ENCODE results near the gene CRYGA.
A peak's percentile ranks its signal among the peaks of the same experiment; 100 is the strongest.

CRYGA gene

GRCh38 chr2:208156439-208156838, 7.0 kb downstream of the CRYGA start:
- Histone ChIP-seq H3K79me1 (ENCODE audit: low read length) (no peaks in the 10 kb centered on the region), H3K9ac (ENCODE audit: low read length) (no peak overlapping the region), H2AK5ac (ENCODE audit: low read length) (no peak overlapping the region), H3K79me2 (ENCODE audit: control insufficient read depth, insufficient read depth, low read length, poor library complexity) (no peaks in the 10 kb centered on the region), H3K9me3 (ENCODE audit: insufficient read depth, low read depth, low read length) (no peaks in the 10 kb centered on the region), H2AFZ (ENCODE audit: insufficient read depth, low read length, poor library complexity) (no peak overlapping the region), H3K4me1 (ENCODE audit: control insufficient read depth in 1 of 2, insufficient read depth in 2 of 2, low read length in 2 of 2) (no peaks in the 10 kb centered on the region), H3K27me3 (ENCODE audit: insufficient read depth, low read length) (no peaks in the 10 kb centered on the region), H3K4me2 (ENCODE audit: low read length) (no peak overlapping the region), H3K4me3 (ENCODE audit: low read depth, low read length) (no peak overlapping the region), H2BK12ac (ENCODE audit: low read length) (no peak overlapping the region), H3K36me3 (ENCODE audit: control insufficient read depth in 1 of 2, insufficient read depth in 2 of 2, low read length in 2 of 2) (no peaks in the 10 kb centered on the region), H3K27ac (ENCODE audit: low read depth, low read length) (no peak overlapping the region), H2BK120ac (ENCODE audit: insufficient read depth, low read length, poor library complexity) (no peak overlapping the region), H3K14ac (ENCODE audit: low read length) (no peak overlapping the region), H3K4ac (ENCODE audit: low read depth, low read length) (no peak overlapping the region), H3K23ac (ENCODE audit: low read length) (no peak overlapping the region), H4K8ac (ENCODE audit: low read depth, low read length) (no peak overlapping the region), H3K18ac (ENCODE audit: low read length) (no peak overlapping the region), H4K91ac (ENCODE audit: low read depth, low read length) (no peak overlapping the region), H4K12ac (ENCODE audit: low read depth, low read length) (no peak overlapping the region), H2BK5ac (ENCODE audit: low read depth, low read length, poor library complexity) (no peak overlapping the region)
- no CpG with 5 or more reads among the region's 2 CpGs for WGBS (ENCODE audit: extremely low coverage, insufficient coverage, insufficient read length)
- no peak for DNase-seq

DNA sequence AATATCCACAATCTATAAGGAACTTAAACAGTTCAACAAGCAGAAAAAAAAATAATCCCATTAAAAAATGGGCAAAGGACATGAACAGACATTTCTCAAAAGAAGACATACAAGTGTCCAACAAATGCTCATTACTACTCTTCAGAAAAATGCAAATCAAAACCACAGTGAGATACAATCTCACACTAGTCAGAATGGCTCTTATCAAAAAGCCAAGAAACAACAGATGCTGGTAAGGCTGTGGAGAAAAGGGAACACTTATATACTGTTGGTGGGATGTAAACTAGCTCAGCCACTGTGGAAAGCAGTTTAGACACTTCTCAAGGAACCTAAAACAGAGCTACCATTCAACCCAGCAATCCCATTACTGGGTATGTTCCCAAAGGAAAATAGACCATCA, 10.2 kb downstream of the CRYGA start:
- peak in 1 of 2 donors; percentile 29 for DNase-seq
- Histone ChIP-seq H3K36me3 (ENCODE audit: control insufficient read depth in 1 of 2, insufficient read depth in 2 of 2, low read length in 2 of 2) (no peaks in the 10 kb centered on the region), H3K14ac (ENCODE audit: low read length) (no peak overlapping the region), H2BK5ac (ENCODE audit: low read depth, low read length, poor library complexity) (no peak overlapping the region), H2AFZ (ENCODE audit: insufficient read depth, low read length, poor library complexity) (no peak overlapping the region), H2AK5ac (ENCODE audit: low read length) (no peak overlapping the region), H4K8ac (ENCODE audit: low read depth, low read length) (no peak overlapping the region), H3K27me3 (ENCODE audit: insufficient read depth, low read length) (no peaks in the 10 kb centered on the region), H4K91ac (ENCODE audit: low read depth, low read length) (no peak overlapping the region), H3K9me3 (ENCODE audit: insufficient read depth, low read depth, low read length) (no peaks in the 10 kb centered on the region), H2BK120ac (ENCODE audit: insufficient read depth, low read length, poor library complexity) (no peak overlapping the region), H3K4me1 (ENCODE audit: control insufficient read depth in 1 of 2, insufficient read depth in 2 of 2, low read length in 2 of 2) (no peaks in the 10 kb centered on the region), H3K79me1 (ENCODE audit: low read length) (no peaks in the 10 kb centered on the region), H2BK12ac (ENCODE audit: low read length) (no peak overlapping the region), H3K4me3 (ENCODE audit: low read depth, low read length) (no peak overlapping the region), H3K4ac (ENCODE audit: low read depth, low read length) (no peak overlapping the region), H3K18ac (ENCODE audit: low read length) (no peak overlapping the region), H3K79me2 (ENCODE audit: control insufficient read depth, insufficient read depth, low read length, poor library complexity) (no peaks in the 10 kb centered on the region), H3K27ac (ENCODE audit: low read depth, low read length) (no peak overlapping the region), H3K9ac (ENCODE audit: low read length) (no peak overlapping the region), H4K12ac (ENCODE audit: low read depth, low read length) (no peak overlapping the region), H3K4me2 (ENCODE audit: low read length) (no peak overlapping the region), H3K23ac (ENCODE audit: low read length) (no peak overlapping the region)

- Histone ChIP-seq H4K91ac (ENCODE audit: low read depth, low read length) (no peak overlapping the region), H4K12ac (ENCODE audit: low read depth, low read length) (no peak overlapping the region), H3K9me3 (ENCODE audit: insufficient read depth, low read depth, low read length) (no peaks in the 10 kb centered on the region), H2BK12ac (ENCODE audit: low read length) (no peak overlapping the region), H3K79me1 (ENCODE audit: low read length) (no peaks in the 10 kb centered on the region), H2AFZ (ENCODE audit: insufficient read depth, low read length, poor library complexity) (no peak overlapping the region), H3K4me1 (ENCODE audit: control insufficient read depth in 1 of 2, insufficient read depth in 2 of 2, low read length in 2 of 2) (no peaks in the 10 kb centered on the region), H3K79me2 (ENCODE audit: control insufficient read depth, insufficient read depth, low read length, poor library complexity) (no peaks in the 10 kb centered on the region), H2BK120ac (ENCODE audit: insufficient read depth, low read length, poor library complexity) (no peak overlapping the region), H2AK5ac (ENCODE audit: low read length) (no peak overlapping the region), H3K4me2 (ENCODE audit: low read length) (no peak overlapping the region), H3K18ac (ENCODE audit: low read length) (no peak overlapping the region), H3K9ac (ENCODE audit: low read length) (no peak overlapping the region), H2BK5ac (ENCODE audit: low read depth, low read length, poor library complexity) (no peak overlapping the region), H3K4ac (ENCODE audit: low read depth, low read length) (no peak overlapping the region), H3K23ac (ENCODE audit: low read length) (no peak overlapping the region), H3K36me3 (ENCODE audit: control insufficient read depth in 1 of 2, insufficient read depth in 2 of 2, low read length in 2 of 2) (no peaks in the 10 kb centered on the region), H3K4me3 (ENCODE audit: low read depth, low read length) (no peak overlapping the region), H3K27ac (ENCODE audit: low read depth, low read length) (no peak overlapping the region), H4K8ac (ENCODE audit: low read depth, low read length) (no peak overlapping the region), H3K14ac (ENCODE audit: low read length) (no peak overlapping the region), H3K27me3 (ENCODE audit: insufficient read depth, low read length) (no peaks in the 10 kb centered on the region)
- WGBS (ENCODE audit: extremely low coverage, insufficient coverage, insufficient read length) = no CpG with 5 or more reads among the region's 1 CpG
- no peak for DNase-seq
Measured at GRCh38 chr2:208150956-208151355, 12.4 kb downstream of the CRYGA start.

- Histone ChIP-seq H2BK120ac (ENCODE audit: insufficient read depth, low read length, poor library complexity) (no peak overlapping the region), H3K36me3 (ENCODE audit: control insufficient read depth in 1 of 2, insufficient read depth in 2 of 2, low read length in 2 of 2) (no peaks in the 10 kb centered on the region), H4K12ac (ENCODE audit: low read depth, low read length) (no peak overlapping the region), H3K18ac (ENCODE audit: low read length) (no peak overlapping the region), H3K79me1 (ENCODE audit: low read length) (no peaks in the 10 kb centered on the region), H3K4me2 (ENCODE audit: low read length) (no peak overlapping the region), H2BK12ac (ENCODE audit: low read length) (no peak overlapping the region), H4K91ac (ENCODE audit: low read depth, low read length) (no peak overlapping the region), H3K4me1 (ENCODE audit: control insufficient read depth in 1 of 2, insufficient read depth in 2 of 2, low read length in 2 of 2) (no peaks in the 10 kb centered on the region), H3K23ac (ENCODE audit: low read length) (no peak overlapping the region), H4K8ac (ENCODE audit: low read depth, low read length) (no peak overlapping the region), H3K14ac (ENCODE audit: low read length) (no peak overlapping the region), H3K9me3 (ENCODE audit: insufficient read depth, low read depth, low read length) (no peaks in the 10 kb centered on the region), H3K4ac (ENCODE audit: low read depth, low read length) (no peak overlapping the region), H3K79me2 (ENCODE audit: control insufficient read depth, insufficient read depth, low read length, poor library complexity) (no peaks in the 10 kb centered on the region), H3K4me3 (ENCODE audit: low read depth, low read length) (no peak overlapping the region), H3K27me3 (ENCODE audit: insufficient read depth, low read length) (no peaks in the 10 kb centered on the region), H3K9ac (ENCODE audit: low read length) (no peak overlapping the region), H2BK5ac (ENCODE audit: low read depth, low read length, poor library complexity) (no peak overlapping the region), H3K27ac (ENCODE audit: low read depth, low read length) (no peak overlapping the region), H2AFZ (ENCODE audit: insufficient read depth, low read length, poor library complexity) (no peak overlapping the region), H2AK5ac (ENCODE audit: low read length) (no peak overlapping the region)
- no peak for DNase-seq
Measured at GRCh38 chr2:208150094-208150493, 13.3 kb downstream of the CRYGA start.

DNA sequence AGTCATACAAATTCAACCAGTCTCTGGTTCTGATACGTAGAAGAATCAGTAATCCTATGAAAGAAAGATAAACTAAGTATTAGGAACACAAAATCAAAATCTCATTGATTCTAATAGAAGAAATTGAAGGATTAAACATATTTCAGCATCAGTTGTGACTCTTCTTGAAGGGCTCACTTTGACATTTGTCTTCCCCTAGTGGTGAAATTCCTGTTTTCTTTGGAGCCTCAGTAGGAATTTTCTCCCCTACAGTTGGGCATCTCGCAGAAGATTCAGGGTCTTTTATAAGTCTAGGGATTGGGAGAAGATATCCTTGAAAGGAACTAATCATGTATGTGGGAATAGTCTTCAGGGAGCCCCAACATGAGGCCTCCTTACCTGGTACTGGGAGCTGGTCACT, 14.6 kb downstream of the CRYGA start:
- Histone ChIP-seq H3K18ac (ENCODE audit: low read length) (no peak overlapping the region), H3K36me3 (ENCODE audit: control insufficient read depth in 1 of 2, insufficient read depth in 2 of 2, low read length in 2 of 2) (no peaks in the 10 kb centered on the region), H3K27ac (ENCODE audit: low read depth, low read length) (no peak overlapping the region), H4K12ac (ENCODE audit: low read depth, low read length) (no peak overlapping the region), H3K79me2 (ENCODE audit: control insufficient read depth, insufficient read depth, low read length, poor library complexity) (no peaks in the 10 kb centered on the region), H2BK12ac (ENCODE audit: low read length) (no peak overlapping the region), H3K4me2 (ENCODE audit: low read length) (no peak overlapping the region), H4K91ac (ENCODE audit: low read depth, low read length) (no peak overlapping the region), H3K79me1 (ENCODE audit: low read length) (no peaks in the 10 kb centered on the region), H3K14ac (ENCODE audit: low read length) (no peak overlapping the region), H3K9me3 (ENCODE audit: insufficient read depth, low read depth, low read length) (no peaks in the 10 kb centered on the region), H4K8ac (ENCODE audit: low read depth, low read length) (no peak overlapping the region), H3K4me3 (ENCODE audit: low read depth, low read length) (no peak overlapping the region), H3K9ac (ENCODE audit: low read length) (no peak overlapping the region), H2AK5ac (ENCODE audit: low read length) (no peak overlapping the region), H2BK5ac (ENCODE audit: low read depth, low read length, poor library complexity) (no peak overlapping the region), H3K4ac (ENCODE audit: low read depth, low read length) (no peak overlapping the region), H2AFZ (ENCODE audit: insufficient read depth, low read length, poor library complexity) (no peak overlapping the region), H3K4me1 (ENCODE audit: control insufficient read depth in 1 of 2, insufficient read depth in 2 of 2, low read length in 2 of 2) (no peaks in the 10 kb centered on the region), H3K23ac (ENCODE audit: low read length) (no peak overlapping the region), H3K27me3 (ENCODE audit: insufficient read depth, low read length) (no peaks in the 10 kb centered on the region), H2BK120ac (ENCODE audit: insufficient read depth, low read length, poor library complexity) (no peak overlapping the region)
- WGBS (ENCODE audit: extremely low coverage, insufficient coverage, insufficient read length) = no CpG with 5 or more reads among the region's 2 CpGs
- DNase-seq = no peak
